ENCODE results near the gene DVL3.

DVL3 gene

GRCh38 chr3:184176377-184177330 is 21.5 kb downstream of the DVL3 start:
- DNase-seq (ENCODE audit: low read depth in 2 of 2) = no peak

GRCh38 chr3:184177331-184177731 is 22.2 kb downstream of the DVL3 start:
- DNase-seq (ENCODE audit: low read depth in 2 of 2) = no peak

- no peak for DNase-seq (ENCODE audit: low read depth in 2 of 2)
These were observed 22.7 kb downstream of the DVL3 start for GRCh38 chr3:184177767-184178306.

DNA sequence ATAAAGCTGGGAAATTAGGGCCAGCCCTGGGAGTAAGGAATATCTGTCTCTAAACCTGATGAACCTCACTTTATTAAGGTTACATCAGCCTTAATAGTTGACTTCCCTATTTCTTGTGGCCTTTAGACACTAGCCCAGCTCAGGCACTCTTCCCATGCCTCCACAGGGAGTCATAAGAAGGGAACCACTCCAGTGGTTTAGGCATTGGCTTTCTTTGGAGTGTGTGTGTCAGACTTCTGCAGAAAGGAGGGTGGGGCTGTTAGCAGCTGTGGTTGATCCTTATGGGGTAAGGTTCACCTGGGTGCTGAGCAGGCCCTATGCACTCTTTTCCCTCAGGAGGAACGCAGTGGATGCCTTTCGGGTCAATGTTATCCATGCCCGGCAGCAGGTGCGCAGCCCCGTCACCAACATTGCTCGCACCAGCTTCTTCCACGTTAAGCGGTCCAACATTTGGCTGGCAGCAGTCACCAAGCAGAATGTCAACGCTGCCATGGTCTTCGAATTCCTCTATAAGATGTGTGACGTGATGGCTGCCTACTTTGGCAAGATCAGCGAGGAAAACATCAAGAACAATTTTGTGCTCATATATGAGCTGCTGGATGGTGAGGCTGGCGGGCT is 23.5 kb downstream of the DVL3 start:
- DNase-seq (ENCODE audit: low read depth in 2 of 2) = no peak

- DNase-seq (ENCODE audit: low read depth in 2 of 2) = no peak
These were observed 25.0 kb downstream of the DVL3 start for GRCh38 chr3:184180165-184180564.

GRCh38 chr3:184181596-184181995 is 26.4 kb downstream of the DVL3 start:
- no peak for DNase-seq (ENCODE audit: low read depth in 2 of 2)

GRCh38 chr3:184183679-184184078 is 28.5 kb downstream of the DVL3 start:
- no peak for DNase-seq (ENCODE audit: low read depth in 2 of 2)

GRCh38 chr3:184184546-184185230 is 29.5 kb downstream of the DVL3 start:
- no peak for DNase-seq (ENCODE audit: low read depth in 2 of 2)

- DNase-seq (ENCODE audit: low read depth in 2 of 2) = peak; percentile 97 to 99
These were observed 30.4 kb downstream of the DVL3 start for GRCh38 chr3:184185461-184186183.

DNA sequence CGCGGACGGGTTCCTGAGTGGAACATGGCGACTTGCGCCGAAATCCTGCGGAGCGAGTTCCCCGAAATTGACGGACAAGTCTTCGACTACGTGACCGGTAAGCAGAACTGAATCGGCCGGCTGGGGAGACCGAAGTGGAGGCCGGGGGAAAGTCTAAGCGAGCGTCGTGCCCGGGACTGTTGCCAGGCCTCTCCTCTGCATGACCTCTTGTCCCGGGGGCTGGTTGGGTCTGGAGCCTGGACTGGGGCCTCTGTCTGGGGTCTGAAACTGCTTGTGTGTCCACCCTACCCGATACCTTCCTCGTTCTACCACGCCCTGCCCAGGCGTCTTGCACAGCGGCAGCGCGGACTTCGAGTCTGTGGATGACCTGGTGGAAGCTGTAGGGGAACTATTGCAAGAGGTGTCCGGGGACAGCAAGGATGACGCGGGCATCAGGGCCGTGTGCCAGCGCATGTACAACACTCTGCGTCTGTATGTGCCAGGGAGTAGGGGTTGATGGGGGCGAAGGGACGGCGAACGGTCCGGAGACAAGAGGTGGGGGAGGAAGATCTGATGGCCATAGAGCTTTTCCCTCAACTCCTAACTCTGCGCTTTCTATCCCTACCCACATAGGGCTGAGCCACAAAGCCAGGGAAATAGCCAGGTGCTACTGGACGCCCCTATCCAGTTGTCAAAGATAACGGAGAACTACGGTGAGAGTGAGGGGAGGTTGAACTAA is 31.2 kb downstream of the DVL3 start, which contains the start of gene ABCF3:
Gene ABCF3 (plus strand): TSS at position 16 of the 718 bp plus-strand sequence. CDS start 9 bp downstream, at position 25.
- DNase-seq (ENCODE audit: low read depth in 2 of 2) = no peak

- DNase-seq (ENCODE audit: low read depth in 2 of 2) = no peak
These were observed 31.7 kb downstream of the DVL3 start for GRCh38 chr3:184186902-184187207.

GRCh38 chr3:184188080-184188479 is 32.9 kb downstream of the DVL3 start:
- DNase-seq (ENCODE audit: low read depth in 2 of 2) = no peak

DNA sequence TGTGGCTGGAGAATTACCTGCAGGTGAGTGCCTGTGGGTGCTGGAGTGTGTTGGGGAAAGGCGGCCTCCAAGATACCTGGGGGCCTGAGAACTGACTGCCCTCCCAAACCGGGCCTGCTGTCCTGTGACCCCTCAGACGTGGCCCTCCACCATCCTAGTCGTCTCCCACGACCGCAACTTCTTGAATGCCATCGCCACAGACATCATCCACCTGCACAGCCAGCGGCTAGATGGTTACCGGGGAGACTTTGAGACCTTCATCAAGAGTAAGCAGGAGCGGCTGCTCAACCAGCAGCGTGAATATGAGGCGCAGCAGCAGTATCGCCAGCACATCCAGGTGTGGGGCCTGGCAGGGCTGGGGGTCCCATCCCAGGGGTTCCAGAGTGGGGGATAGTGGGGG is 34.2 kb downstream of the DVL3 start:
- no peak for DNase-seq (ENCODE audit: low read depth in 2 of 2)

DNA sequence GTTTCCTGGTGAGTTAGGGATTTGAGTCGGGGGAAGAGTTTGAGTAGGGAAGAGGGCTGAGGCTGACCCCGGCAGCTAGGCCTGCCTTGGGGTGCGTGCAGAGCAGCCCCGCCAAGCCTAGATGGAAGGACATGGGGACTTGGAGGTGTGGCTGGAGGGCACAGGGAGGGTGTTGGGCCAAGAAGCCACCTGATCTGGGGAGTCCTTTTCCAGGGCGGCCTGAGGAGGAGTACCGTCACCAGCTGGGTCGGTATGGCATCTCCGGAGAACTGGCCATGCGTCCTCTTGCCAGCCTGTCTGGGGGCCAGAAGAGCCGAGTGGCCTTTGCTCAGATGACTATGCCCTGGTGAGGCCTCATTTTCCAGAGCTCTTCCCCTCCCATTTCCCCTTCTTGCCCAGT is 37.7 kb downstream of the DVL3 start:
- no peak for DNase-seq (ENCODE audit: low read depth in 2 of 2)

- no peak for DNase-seq (ENCODE audit: low read depth in 2 of 2)
These were observed 38.9 kb downstream of the DVL3 start for GRCh38 chr3:184193991-184194539.

GRCh38 chr3:184196536-184196935 is 41.4 kb downstream of the DVL3 start:
- DNase-seq (ENCODE audit: low read depth in 2 of 2) = no peak

DNA sequence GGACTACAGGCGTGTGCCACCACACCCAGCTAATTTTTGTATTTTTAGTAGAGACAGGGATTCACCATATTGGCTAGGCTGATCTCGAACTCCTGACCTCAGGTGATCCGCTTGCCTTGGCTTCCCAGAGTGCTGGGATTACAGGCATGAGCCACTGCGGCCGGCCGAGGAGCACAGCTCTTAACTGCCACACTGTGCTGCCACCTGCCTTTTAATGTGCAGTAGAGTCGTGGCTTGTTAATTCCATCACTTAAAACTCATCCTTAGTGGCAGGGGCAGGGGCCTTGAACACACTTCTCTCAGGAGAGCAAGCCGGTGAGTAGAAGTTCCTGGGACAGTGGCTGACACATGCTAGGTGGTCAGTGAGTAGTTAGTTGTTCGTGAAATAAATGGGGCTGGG is 43.3 kb downstream of the DVL3 start:
- DNase-seq (ENCODE audit: low read depth in 2 of 2) = no peak

DNA sequence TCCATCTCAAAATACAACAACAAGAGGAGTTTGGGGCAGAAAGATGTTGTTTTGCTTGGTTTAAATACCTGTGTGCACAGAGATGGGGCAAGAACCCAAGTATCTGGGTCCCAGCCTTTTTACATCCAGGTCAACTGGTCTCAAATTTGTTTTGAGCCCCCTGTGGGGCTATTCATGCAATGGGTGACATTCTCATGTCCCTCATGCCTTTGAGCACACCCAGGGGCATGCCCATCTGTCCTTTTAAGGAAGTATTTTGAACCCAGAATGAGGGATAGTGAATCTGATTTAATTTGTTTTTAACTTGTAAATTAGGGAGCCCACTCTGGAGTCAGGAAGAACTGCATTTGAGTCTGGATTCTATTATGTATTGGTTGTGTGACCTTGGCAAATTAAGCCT is 45.6 kb downstream of the DVL3 start:
- no peak for DNase-seq (ENCODE audit: low read depth in 2 of 2)

GRCh38 chr3:184203526-184203925 is 48.3 kb downstream of the DVL3 start:
- DNase-seq (ENCODE audit: low read depth in 2 of 2) = no peak

DNA sequence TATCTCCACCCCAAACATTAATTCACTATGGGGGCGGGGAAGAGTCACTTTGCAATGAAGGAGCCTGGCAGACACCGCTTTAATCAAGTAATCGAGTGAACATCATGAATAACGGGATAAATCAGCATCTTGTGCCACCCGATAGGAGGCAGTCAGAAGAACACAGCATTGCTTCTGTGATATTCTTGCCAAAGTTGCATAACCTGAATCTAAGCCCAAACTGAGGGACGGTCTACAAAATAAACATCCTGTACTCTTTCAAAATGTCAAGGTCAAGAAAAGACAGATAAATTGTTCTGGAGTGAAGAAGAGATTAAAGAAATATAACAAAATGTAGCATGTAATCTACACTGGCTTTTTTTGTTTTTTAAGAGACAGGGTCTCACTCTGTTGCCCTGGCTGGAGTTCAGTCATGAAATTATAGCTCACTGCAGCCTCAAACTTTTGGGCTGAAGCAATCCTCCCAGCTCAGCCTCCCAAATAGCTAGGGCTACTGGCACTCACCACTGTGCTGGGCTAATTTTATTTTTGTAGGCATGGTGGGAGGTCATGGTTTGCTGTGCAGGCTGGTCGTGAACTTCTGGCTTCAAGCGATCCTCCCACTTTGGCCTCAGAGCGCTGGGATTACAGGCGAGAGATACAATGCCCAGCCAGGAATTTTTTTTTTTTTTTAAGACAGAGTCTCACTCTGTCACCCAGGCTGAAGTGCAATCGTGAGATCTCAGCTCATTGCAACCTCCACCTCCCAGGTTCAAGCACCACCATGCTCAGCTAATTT is 54.2 kb downstream of the DVL3 start:
- no peak for DNase-seq (ENCODE audit: low read depth in 2 of 2)

Measured in stimulated activated CD4-positive, alpha-beta T cell treated with anti-CD3 and anti-CD28 coated beads, Interleukin-4, amount 100 ng/mL, for 48 hours (primary cell).